Neuron (in vitro differentiated cells): ENCODE data around the gene HDGFL2.

Experiments
- H2AFZ ChIP-seq: one replicate; pipeline ENCODE4 v1.6.1; 2013; ENCODE audit warnings: low read depth, mild to moderate bottlenecking, inconsistent platforms, low read length, moderate library complexity
- H3K27me3 ChIP-seq: one replicate; pipeline ENCODE4 v1.6.1; 2013; ENCODE audit warnings: low read length; ENCODE audit not compliant: insufficient read depth
- H3K36me3 ChIP-seq: one replicate; pipeline ENCODE4 v1.6.1; 2013; ENCODE audit warnings: low read length; ENCODE audit not compliant: insufficient read depth
- H3K4me1 ChIP-seq: one replicate; pipeline ENCODE4 v1.6.1; 2013; ENCODE audit warnings: low read length; ENCODE audit not compliant: insufficient read depth
- H3K4me3 ChIP-seq: 2 replicates; pipeline ENCODE4 v1.5.1; 2013; ENCODE audit warnings: mild to moderate bottlenecking, low read length, moderate library complexity
- H3K9me3 ChIP-seq: one replicate; pipeline ENCODE4 v1.6.1; 2013; ENCODE audit warnings: low read length

Gene HDGFL2

GRCh38 chr19:4550018-4550417 is 77.9 kb downstream of the HDGFL2 start:
- H3K9me3 ChIP-seq: peaks cover 2% of the 10 kb centered on the region
- no peak overlapping the region for H2AFZ ChIP-seq
- no peaks in the 10 kb centered on the region for H3K27me3 ChIP-seq
- no peak overlapping the region for H3K4me3 ChIP-seq
- H3K4me1 ChIP-seq: no peaks in the 10 kb centered on the region
- H3K36me3 ChIP-seq: peaks cover 45% of the 10 kb centered on the region

- Histone ChIP-seq H3K9me3 (peaks cover 2% of the 10 kb centered on the region), H3K27me3 (no peaks in the 10 kb centered on the region), H3K4me3 (no peak overlapping the region), H3K36me3 (peaks cover 43% of the 10 kb centered on the region), H3K4me1 (no peaks in the 10 kb centered on the region), H2AFZ (no peak overlapping the region)
Measured at GRCh38 chr19:4550479-4551050, 78.5 kb downstream of the HDGFL2 start.
